Left lung (tissue), 14 donors: ENCODE measurements around the gene GRIK5. TPM values are rescaled to one million over a fixed set of nuclear protein-coding genes. Genes with fewer than 3 reads are reported as not detected.
A peak's percentile ranks its signal among the peaks of the same experiment; 100 is the strongest.

Experiments
- ATAC-seq: fragments of 200-7000 bp; cut with Tn5 transposase; one replicate; pipeline ENCODE4 v1.9.1; 2020; ENCODE audit warnings: moderate library complexity
- DNase-seq, 4 donors: peaks; one replicate each; pipeline ENCODE4 v3.0.0-alpha.2; 2013 to 2020
- H3K27ac ChIP-seq, 2 donors: fragments of 200-600 bp; sonication (generic) in 1 of 2; one replicate each; pipeline versions ENCODE4 v1.5.0 to v1.8.0; 2020 to 2021
- H3K27me3 ChIP-seq, 2 donors: fragments of 200-600 bp; sonication (generic) in 1 of 2; one replicate each; pipeline versions ENCODE4 v1.5.0 to v1.8.0; 2020 to 2021
- H3K36me3 ChIP-seq, 2 donors: fragments of 200-600 bp; sonication (generic) in 1 of 2; one replicate each; pipeline versions ENCODE4 v1.5.0 to v1.8.0; 2020 to 2021
- H3K4me1 ChIP-seq, 2 donors: fragments of 200-600 bp; one replicate each; pipeline ENCODE4 v1.8.0; 2021
- H3K4me3 ChIP-seq, 2 donors: fragments of 200-600 bp; sonication (generic) in 1 of 2; one replicate each; pipeline versions ENCODE4 v1.5.0 to v1.8.0; 2020 to 2021; ENCODE audit warnings: mild to moderate bottlenecking in 1 of 2
- H3K9me3 ChIP-seq, 2 donors: fragments of 200-600 bp; sonication (generic) in 1 of 2; one replicate each; pipeline versions ENCODE4 v1.5.0 to v1.8.0; 2020 to 2021
- CTCF ChIP-seq, 2 donors: fragments of 200-600 bp; sonication (generic) in 1 of 2; IDR thresholded peaks; one replicate each; pipeline versions ENCODE4 v1.5.0 to v1.8.0; 2021; ENCODE audit warnings: antibody characterized with exemption in 2 of 2
- intact Hi-C, 2 donors: fragments of 100-400 bp; cut with DNase I; formaldehyde crosslinking; loops; one replicate each; pipeline versions ENCODE4 v1.11.2 to v1.14.2; 2022
- long read RNA-seq, 12 donors: library from polyadenylated mRNA in 2 of 12; unstranded in 2 of 12; transcript quantifications; one replicate each; pipeline ENCODE4 v2.0.0 and lab custom pipeline, GENCODE V29; 2019 to 2026
- polyA plus RNA-seq, 6 donors: library from polyadenylated mRNA; unstranded; fragments of 120-200 nt; gene quantifications; one replicate each; pipeline ENCODE4 v1.2.1, GENCODE V29; 2013; ENCODE audit not compliant: insufficient read length in 6 of 6
- total RNA-seq, 2 donors: library from RNA; stranded (reverse); fragmentation: NEBNext Ultra II Directional; extraction: Animal tissue kit (Norgen Biotek cat#: 25700); gene quantifications; one replicate each; pipeline ENCODE4 v1.2.1, GENCODE V29; 2021
- donor health status: DM: no; HTN: yes; CAD: no.
- donor health status: DM: no; HTN: no; CAD: no.

GRIK5 gene
- under 1 TPM; 0.29 to 0.81 TPM for total RNA-seq
- 10 to 100 TPM in 1 of 6 donors, 1 to 10 TPM in 5; 4.6 to 11.6 (median 5.4) TPM for polyA plus RNA-seq
- long read RNA-seq, donor 1, partial matches to known transcripts, result 0 of 3 reads
- long read RNA-seq, donor 1, other reads (novel, unspliced or antisense), result 0 of 3 reads
- long read RNA-seq, donor 2, partial matches to known transcripts, result 0 of 1 reads
- long read RNA-seq, donor 2, other reads (novel, unspliced or antisense), result 0 of 1 reads
- long read RNA-seq, donor 3, result 0 reads
- long read RNA-seq, donor 4, result 0 reads
- long read RNA-seq, donor 5, result 0 reads
- long read RNA-seq, donor 6, partial matches to known transcripts, result 0 of 1 reads
- long read RNA-seq, donor 6, other reads (novel, unspliced or antisense), result 0 of 1 reads
- long read RNA-seq, donor 7, result 0 reads
- long read RNA-seq, donor 8, result 0 reads
- long read RNA-seq, donor 9, result 0 reads
- long read RNA-seq, donor 10, result 0 reads
- long read RNA-seq, donor 11, result 0 reads
- long read RNA-seq, donor 12, result 0 reads

- H3K27ac ChIP-seq, result no peak within 1 kb of the TSS
- peaks cover 21 to 56% of the 10 kb centered on the region in 2 donors for H3K27me3 ChIP-seq
- H3K9me3 ChIP-seq, result no peaks in the 10 kb centered on the region
- no peak for ATAC-seq
- peak in 1 of 4 donors; percentile 38 for DNase-seq
- TF ChIP-seq CTCF (IDR thresholded peaks at IDR 0.05), result no peak
- intact Hi-C loops, result no loop called here
- H3K4me1 ChIP-seq, result peaks cover 0 to 2% of the 10 kb centered on the region in 2 donors
- H3K36me3 ChIP-seq, result no peaks in the 10 kb centered on the region
- no peak within 1 kb of the TSS for H3K4me3 ChIP-seq
These were observed at the start of gene GRIK5 for GRCh38 chr19:42069619-42070351. GRIK5 (minus strand) TSS chr19:42070206; CDS start chr19:42065770, 4,436 bp downstream.

DNA sequence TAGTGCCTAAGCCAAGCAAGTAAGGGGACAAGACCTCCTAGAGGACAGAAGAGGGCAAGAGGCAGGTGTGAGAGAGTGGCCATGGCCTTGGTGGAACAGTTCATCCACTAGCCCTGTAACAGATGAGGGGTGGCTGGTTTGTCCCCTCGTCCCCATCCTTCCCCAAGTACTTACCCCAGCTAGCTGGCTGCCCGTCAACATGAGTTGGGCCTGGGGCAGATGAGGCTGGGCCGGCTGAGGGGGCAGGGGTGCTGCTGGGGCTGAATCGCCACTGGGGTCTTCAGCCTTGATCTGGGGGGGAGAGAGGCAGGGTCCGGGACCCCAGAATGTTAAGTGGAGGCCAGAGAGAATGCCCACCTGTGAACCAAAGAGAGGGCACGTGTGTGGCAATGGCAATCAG is 47.1 kb upstream of the GRIK5 start:
- TF ChIP-seq CTCF (IDR thresholded peaks at IDR 0.05), result no peak
- ATAC-seq, result no peak
- H3K27ac ChIP-seq, result no peak overlapping the region
- no peaks in the 10 kb centered on the region for H3K27me3 ChIP-seq
- no peak for DNase-seq
- peaks cover 0 to 17% of the 10 kb centered on the region in 2 donors for H3K4me1 ChIP-seq
- intact Hi-C loops, result no loop called here
- H3K9me3 ChIP-seq, result no peaks in the 10 kb centered on the region
- H3K36me3 ChIP-seq, result peaks cover 0 to 5% of the 10 kb centered on the region in 2 donors
- no peak overlapping the region for H3K4me3 ChIP-seq

DNA sequence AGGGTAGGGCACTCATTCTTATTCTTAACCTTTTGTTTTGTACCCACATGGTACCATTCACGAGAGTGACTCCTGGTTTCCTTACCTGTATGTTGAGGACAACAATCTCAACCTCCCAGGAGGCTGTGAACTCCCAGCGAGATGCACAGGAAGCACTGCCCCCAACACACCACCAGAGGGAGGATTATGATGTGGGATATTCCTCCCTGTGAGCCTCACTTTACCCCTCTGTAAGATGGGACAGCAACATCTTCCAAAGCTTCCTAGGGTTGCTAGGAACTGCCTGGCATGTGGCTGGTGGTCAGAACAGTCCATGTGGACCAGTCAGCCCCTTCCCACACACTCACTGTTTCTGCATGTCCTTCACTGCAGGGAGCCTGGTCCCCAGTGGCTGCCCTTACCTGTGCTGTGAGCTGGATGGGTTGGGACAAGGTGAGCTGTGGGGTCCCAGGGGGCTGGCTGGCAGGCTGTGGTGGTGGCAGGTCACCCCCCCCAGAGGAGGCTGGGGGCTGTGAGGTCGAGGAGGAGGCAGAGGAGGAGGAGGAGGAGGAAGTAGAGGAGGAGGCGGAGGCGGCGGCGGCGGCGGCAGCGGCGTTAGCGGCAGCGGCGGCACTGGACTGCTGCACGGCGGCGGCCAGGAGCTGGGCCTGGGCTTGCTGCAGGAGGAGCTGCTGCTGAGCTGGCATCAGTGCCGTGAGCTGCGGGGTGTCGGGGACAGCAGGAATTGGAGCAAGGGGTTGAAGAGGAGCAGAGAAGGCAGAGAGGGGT is 46.5 kb upstream of the GRIK5 start:
- Histone ChIP-seq H3K27me3 (no peaks in the 10 kb centered on the region), H3K27ac (no peak overlapping the region), H3K4me1 (peaks cover 0 to 11% of the 10 kb centered on the region in 2 donors), H3K4me3 (no peak overlapping the region), H3K9me3 (no peaks in the 10 kb centered on the region), H3K36me3 (peaks cover 0 to 5% of the 10 kb centered on the region in 2 donors)
- no peak for TF ChIP-seq CTCF (IDR thresholded peaks at IDR 0.05)
- intact Hi-C loops, result no loop called here
- ATAC-seq (no peak), DNase-seq (no peak)

GRCh38 chr19:42115705-42116104 is 45.7 kb upstream of the GRIK5 start:
- Histone ChIP-seq H3K27me3 (no peaks in the 10 kb centered on the region), H3K36me3 (peaks cover 0 to 5% of the 10 kb centered on the region in 2 donors), H3K27ac (no peak overlapping the region), H3K4me3 (no peak overlapping the region), H3K4me1 (peaks cover 0 to 3% of the 10 kb centered on the region in 2 donors), H3K9me3 (no peaks in the 10 kb centered on the region)
- no peak for DNase-seq
- TF ChIP-seq CTCF (IDR thresholded peaks at IDR 0.05), result no peak
- ATAC-seq, result no peak
- intact Hi-C loops, result no loop called here
